Measurements from ENCODE around the gene HNRNPUL1. TPM values are rescaled to one million over a fixed set of nuclear protein-coding genes. Genes with fewer than 3 reads are reported as not detected.

HNRNPUL1 gene
- total and polyA plus RNA-seq, 9 of the 15 experiments (the other 6 are each of a cell fraction or from before 2014, with no cell fraction given) = 7.3 to 211 (median 85.0) TPM

- no peak for TF ChIP-seq CREB5 (CRISPR knock-in tag; IDR thresholded peaks at IDR 0.05)
- TF ChIP-seq MTA1 (IDR thresholded peaks at IDR 0.05; ENCODE audit: borderline replicate concordance) = no peak
- no peak for TF ChIP-seq ZNF655 (CRISPR knock-in tag; IDR thresholded peaks at IDR 0.05)
- 0 out of 2 replicates have a peak, but pooled peaks have one; percentile 49 for TF ChIP-seq ZC3H11A (IDR thresholded peaks at IDR 0.05; ENCODE audit: low read depth, low read length)
- TF ChIP-seq CHCHD3 (CRISPR knock-in tag; IDR thresholded peaks at IDR 0.05) = no peak
- peak; percentile 98 for TF ChIP-seq PRDM10 (IDR thresholded peaks at IDR 0.05; ENCODE audit: partially characterized antibody)
- TF ChIP-seq ZFP36 (IDR thresholded peaks at IDR 0.05; ENCODE audit: low read depth, low read length, partially characterized antibody) = no peak
- no peak; the same call in 1 of the 2 replicates for TF ChIP-seq CAMTA2 (CRISPR knock-in tag; conservative IDR thresholded peaks at IDR 0.05)
- no peak for TF ChIP-seq STAT6 (CRISPR knock-in tag; IDR thresholded peaks at IDR 0.05)
- 0 out of 2 replicates have a peak, but pooled peaks have one; percentile 38 for TF ChIP-seq IRF1 (CRISPR knock-in tag; IDR thresholded peaks at IDR 0.05; ENCODE audit: borderline replicate concordance)
- TF ChIP-seq RFX5 (IDR thresholded peaks at IDR 0.05; ENCODE audit: low read depth, low read length) = no peak
- TF ChIP-seq NR3C1 (CRISPR knock-in tag; IDR thresholded peaks at IDR 0.05) = 0 out of 2 replicates have a peak, but pooled peaks have one; percentile 82
- 0 out of 2 replicates have a peak, but pooled peaks have one; percentile 42 for TF ChIP-seq CREB3 (tag; conservative IDR thresholded peaks at IDR 0.05; ENCODE audit: low read depth)
- no peak for TF ChIP-seq RBM22 (IDR thresholded peaks at IDR 0.05; ENCODE audit: low read depth, low read length, poor library complexity, severe bottlenecking)
Measured at GRCh38 chr19:41263850-41264580, at the start of gene HNRNPUL1 (continued).

Data from K562 (cell line).